ENCODE results near the gene HOXD13.

HOXD13 gene

GRCh38 chr2:176100547-176101140 lies 8.1 kb downstream of the HOXD13 start:
- Histone ChIP-seq H3K9me3 (ENCODE audit: control insufficient read depth in 2 of 2, low read length in 2 of 2) (no peaks in the 10 kb centered on the region), H3K27ac (ENCODE audit: low read depth in 2 of 2, low read length in 2 of 2) (no peak overlapping the region), H3K4me3 (ENCODE audit: low read length in 2 of 2) (no peak overlapping the region), H3K36me3 (ENCODE audit: control insufficient read depth in 2 of 2, insufficient read depth in 2 of 2, low read length in 2 of 2) (no peaks in the 10 kb centered on the region), H3K27me3 (ENCODE audit: control insufficient read depth in 2 of 2, insufficient read depth in 2 of 2, low read length in 2 of 2) (peaks cover 81 to 84% of the 10 kb centered on the region in 2 donors), H3K9ac (ENCODE audit: low read depth in 1 of 2, low read length in 2 of 2) (no peak overlapping the region), H3K4me1 (ENCODE audit: control insufficient read depth in 2 of 2, insufficient read depth in 2 of 2, low read length in 2 of 2) (peaks cover 0 to 16% of the 10 kb centered on the region in 2 donors)

DNA sequence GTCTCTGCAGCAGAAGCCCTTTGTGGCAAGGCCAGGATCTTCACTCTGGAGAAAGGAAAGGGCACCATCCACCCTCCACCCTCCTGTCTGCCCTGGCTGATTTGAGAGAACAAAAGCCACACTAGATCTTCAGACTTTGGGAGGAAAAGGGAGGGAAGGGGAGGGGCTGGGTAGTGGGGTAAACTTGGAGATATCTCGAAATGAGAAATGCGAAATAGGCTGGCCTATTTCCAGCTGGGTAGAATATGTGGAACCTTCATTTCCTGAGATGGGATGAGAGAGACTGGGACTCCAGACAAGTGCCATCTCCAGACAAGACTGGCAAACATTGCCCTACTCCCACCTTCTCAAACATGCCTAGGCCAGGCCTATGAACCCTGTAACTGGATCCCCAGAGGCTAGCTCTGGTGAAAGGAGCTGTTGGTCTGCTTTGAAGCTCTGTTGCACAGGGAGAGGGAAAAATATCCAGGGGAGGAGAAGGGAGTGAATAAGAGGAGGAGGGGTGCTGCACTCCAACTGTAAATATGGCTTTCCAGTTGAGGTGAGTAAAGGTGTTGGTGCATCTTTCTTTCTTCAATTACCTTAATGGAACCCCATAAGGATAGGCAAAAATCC lies 8.8 kb downstream of the HOXD13 start:
- H3K27ac ChIP-seq (ENCODE audit: low read depth in 2 of 2, low read length in 2 of 2), result no peak overlapping the region
- H3K4me3 ChIP-seq (ENCODE audit: low read length in 2 of 2), result no peak overlapping the region
- H3K36me3 ChIP-seq (ENCODE audit: control insufficient read depth in 2 of 2, insufficient read depth in 2 of 2, low read length in 2 of 2), result no peaks in the 10 kb centered on the region
- no peaks in the 10 kb centered on the region for H3K9me3 ChIP-seq (ENCODE audit: control insufficient read depth in 2 of 2, low read length in 2 of 2)
- H3K9ac ChIP-seq (ENCODE audit: low read depth in 1 of 2, low read length in 2 of 2), result no peak overlapping the region
- peaks cover 0 to 16% of the 10 kb centered on the region in 2 donors for H3K4me1 ChIP-seq (ENCODE audit: control insufficient read depth in 2 of 2, insufficient read depth in 2 of 2, low read length in 2 of 2)
- peaks cover 83 to 85% of the 10 kb centered on the region in 2 donors for H3K27me3 ChIP-seq (ENCODE audit: control insufficient read depth in 2 of 2, insufficient read depth in 2 of 2, low read length in 2 of 2)

DNA sequence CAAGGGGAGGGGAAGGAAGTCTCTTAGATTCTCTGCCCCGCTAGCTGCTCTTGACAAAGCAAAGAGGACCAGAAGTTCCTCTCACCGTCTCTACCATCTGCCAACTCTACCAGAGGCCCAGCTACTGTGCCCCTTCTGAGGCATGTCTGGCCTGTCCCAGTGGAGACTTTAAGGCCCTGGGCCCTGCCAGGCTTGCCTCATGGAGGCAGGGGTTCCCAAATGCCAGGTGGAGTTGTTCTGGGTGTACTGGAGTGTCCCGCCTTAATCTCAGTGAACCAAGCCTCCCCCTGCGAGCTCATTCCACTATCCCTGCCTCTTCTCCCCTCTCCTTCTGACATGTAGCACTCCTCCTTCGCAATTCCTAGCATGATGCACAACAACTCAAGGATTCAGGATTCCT lies 9.3 kb downstream of the HOXD13 start:
- no peak overlapping the region for H3K4me3 ChIP-seq (ENCODE audit: low read length in 2 of 2)
- H3K9ac ChIP-seq (ENCODE audit: low read depth in 1 of 2, low read length in 2 of 2), result no peak overlapping the region
- H3K36me3 ChIP-seq (ENCODE audit: control insufficient read depth in 2 of 2, insufficient read depth in 2 of 2, low read length in 2 of 2), result no peaks in the 10 kb centered on the region
- H3K4me1 ChIP-seq (ENCODE audit: control insufficient read depth in 2 of 2, insufficient read depth in 2 of 2, low read length in 2 of 2), result peaks cover 0 to 12% of the 10 kb centered on the region in 2 donors
- H3K27me3 ChIP-seq (ENCODE audit: control insufficient read depth in 2 of 2, insufficient read depth in 2 of 2, low read length in 2 of 2), result peaks cover 80 to 81% of the 10 kb centered on the region in 2 donors
- H3K27ac ChIP-seq (ENCODE audit: low read depth in 2 of 2, low read length in 2 of 2), result no peak overlapping the region
- H3K9me3 ChIP-seq (ENCODE audit: control insufficient read depth in 2 of 2, low read length in 2 of 2), result no peaks in the 10 kb centered on the region

DNA sequence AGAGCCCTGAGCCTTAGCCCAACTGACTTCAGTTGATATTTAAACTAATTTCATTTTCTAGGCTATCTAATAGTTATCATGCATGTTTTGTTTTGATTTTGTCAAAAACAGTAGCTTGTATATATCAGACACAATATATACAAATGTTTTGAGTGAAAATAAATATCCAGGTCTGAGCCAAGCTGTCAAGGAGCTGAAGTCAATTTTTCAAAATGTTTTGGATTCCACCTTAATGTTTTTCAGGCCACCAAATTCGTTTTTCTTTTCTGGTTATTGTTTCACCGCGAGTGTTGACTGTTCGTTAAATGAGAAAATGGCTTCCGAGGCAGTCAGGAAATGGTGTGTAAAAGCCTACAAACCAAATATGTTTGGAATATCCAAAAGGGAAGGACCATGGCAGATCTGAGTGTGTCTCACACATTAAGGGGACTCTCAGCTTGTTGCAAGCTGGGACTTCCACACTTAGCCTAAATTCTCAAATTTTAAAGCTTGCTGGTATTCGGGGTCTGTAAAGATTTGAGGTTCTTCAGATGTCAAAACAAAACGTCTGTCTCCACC lies 9.9 kb downstream of the HOXD13 start:
- Histone ChIP-seq H3K4me1 (ENCODE audit: control insufficient read depth in 2 of 2, insufficient read depth in 2 of 2, low read length in 2 of 2) (peaks cover 3 to 6% of the 10 kb centered on the region in 2 donors), H3K9me3 (ENCODE audit: control insufficient read depth in 2 of 2, low read length in 2 of 2) (no peaks in the 10 kb centered on the region), H3K27me3 (ENCODE audit: control insufficient read depth in 2 of 2, insufficient read depth in 2 of 2, low read length in 2 of 2) (peaks cover 79 to 81% of the 10 kb centered on the region in 2 donors), H3K27ac (ENCODE audit: low read depth in 2 of 2, low read length in 2 of 2) (no peak overlapping the region), H3K4me3 (ENCODE audit: low read length in 2 of 2) (no peak overlapping the region), H3K9ac (ENCODE audit: low read depth in 1 of 2, low read length in 2 of 2) (no peak overlapping the region), H3K36me3 (ENCODE audit: control insufficient read depth in 2 of 2, insufficient read depth in 2 of 2, low read length in 2 of 2) (no peaks in the 10 kb centered on the region)

DNA sequence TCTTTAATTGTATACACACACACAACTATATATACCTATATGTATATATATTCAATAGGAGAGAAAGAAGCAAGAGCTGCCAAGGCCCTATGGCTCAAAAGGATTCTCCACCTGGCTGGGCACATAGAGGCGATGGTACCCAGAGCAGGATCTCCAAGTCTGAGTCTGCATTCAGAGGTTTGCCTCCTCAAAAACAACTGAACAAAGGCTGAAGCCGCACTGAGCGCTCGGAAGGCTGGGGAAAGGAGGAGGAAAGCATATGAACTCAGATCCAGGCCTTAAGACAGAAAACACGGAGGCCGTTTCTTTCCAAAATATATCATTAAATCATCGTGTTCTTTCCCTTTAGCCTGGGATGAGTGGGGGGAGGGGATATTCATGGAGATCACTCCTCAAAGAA lies 10.7 kb downstream of the HOXD13 start:
- H3K4me1 ChIP-seq (ENCODE audit: control insufficient read depth in 2 of 2, insufficient read depth in 2 of 2, low read length in 2 of 2), result peaks cover 0 to 3% of the 10 kb centered on the region in 2 donors
- H3K27me3 ChIP-seq (ENCODE audit: control insufficient read depth in 2 of 2, insufficient read depth in 2 of 2, low read length in 2 of 2), result peaks cover 71 to 75% of the 10 kb centered on the region in 2 donors
- H3K4me3 ChIP-seq (ENCODE audit: low read length in 2 of 2), result no peak overlapping the region
- no peaks in the 10 kb centered on the region for H3K9me3 ChIP-seq (ENCODE audit: control insufficient read depth in 2 of 2, low read length in 2 of 2)
- H3K9ac ChIP-seq (ENCODE audit: low read depth in 1 of 2, low read length in 2 of 2), result no peak overlapping the region
- no peaks in the 10 kb centered on the region for H3K36me3 ChIP-seq (ENCODE audit: control insufficient read depth in 2 of 2, insufficient read depth in 2 of 2, low read length in 2 of 2)
- no peak overlapping the region for H3K27ac ChIP-seq (ENCODE audit: low read depth in 2 of 2, low read length in 2 of 2)

GRCh38 chr2:176103742-176104315 lies 11.3 kb downstream of the HOXD13 start:
- Histone ChIP-seq H3K27me3 (ENCODE audit: control insufficient read depth in 2 of 2, insufficient read depth in 2 of 2, low read length in 2 of 2) (peaks cover 68 to 73% of the 10 kb centered on the region in 2 donors), H3K4me1 (ENCODE audit: control insufficient read depth in 2 of 2, insufficient read depth in 2 of 2, low read length in 2 of 2) (peaks cover 0 to 3% of the 10 kb centered on the region in 2 donors), H3K27ac (ENCODE audit: low read depth in 2 of 2, low read length in 2 of 2) (peak overlapping the region in 1 of 2 donors; percentile 73), H3K9me3 (ENCODE audit: control insufficient read depth in 2 of 2, low read length in 2 of 2) (no peaks in the 10 kb centered on the region), H3K36me3 (ENCODE audit: control insufficient read depth in 2 of 2, insufficient read depth in 2 of 2, low read length in 2 of 2) (no peaks in the 10 kb centered on the region), H3K9ac (ENCODE audit: low read depth in 1 of 2, low read length in 2 of 2) (peak overlapping the region in 1 of 2 donors; percentile 51), H3K4me3 (ENCODE audit: low read length in 2 of 2) (peak overlapping the region; percentile 41 to 45)

GRCh38 chr2:176104316-176105077 lies 12.0 kb downstream of the HOXD13 start:
- Histone ChIP-seq H3K27me3 (ENCODE audit: control insufficient read depth in 2 of 2, insufficient read depth in 2 of 2, low read length in 2 of 2) (peaks cover 68 to 73% of the 10 kb centered on the region in 2 donors), H3K9me3 (ENCODE audit: control insufficient read depth in 2 of 2, low read length in 2 of 2) (no peaks in the 10 kb centered on the region), H3K4me3 (ENCODE audit: low read length in 2 of 2) (peak overlapping the region; percentile 41 to 45), H3K4me1 (ENCODE audit: control insufficient read depth in 2 of 2, insufficient read depth in 2 of 2, low read length in 2 of 2) (peaks cover 0 to 3% of the 10 kb centered on the region in 2 donors), H3K9ac (ENCODE audit: low read depth in 1 of 2, low read length in 2 of 2) (peak overlapping the region in 1 of 2 donors; percentile 51), H3K36me3 (ENCODE audit: control insufficient read depth in 2 of 2, insufficient read depth in 2 of 2, low read length in 2 of 2) (no peaks in the 10 kb centered on the region), H3K27ac (ENCODE audit: low read depth in 2 of 2, low read length in 2 of 2) (peak overlapping the region; percentile 43 to 73)

- H3K9ac ChIP-seq (ENCODE audit: low read depth in 1 of 2, low read length in 2 of 2), result peak overlapping the region in 1 of 2 donors; percentile 51
- peak overlapping the region; percentile 41 to 45 for H3K4me3 ChIP-seq (ENCODE audit: low read length in 2 of 2)
- H3K4me1 ChIP-seq (ENCODE audit: control insufficient read depth in 2 of 2, insufficient read depth in 2 of 2, low read length in 2 of 2), result peaks cover 0 to 3% of the 10 kb centered on the region in 2 donors
Measured at GRCh38 chr2:176105078-176105729, 12.7 kb downstream of the HOXD13 start.

DNA sequence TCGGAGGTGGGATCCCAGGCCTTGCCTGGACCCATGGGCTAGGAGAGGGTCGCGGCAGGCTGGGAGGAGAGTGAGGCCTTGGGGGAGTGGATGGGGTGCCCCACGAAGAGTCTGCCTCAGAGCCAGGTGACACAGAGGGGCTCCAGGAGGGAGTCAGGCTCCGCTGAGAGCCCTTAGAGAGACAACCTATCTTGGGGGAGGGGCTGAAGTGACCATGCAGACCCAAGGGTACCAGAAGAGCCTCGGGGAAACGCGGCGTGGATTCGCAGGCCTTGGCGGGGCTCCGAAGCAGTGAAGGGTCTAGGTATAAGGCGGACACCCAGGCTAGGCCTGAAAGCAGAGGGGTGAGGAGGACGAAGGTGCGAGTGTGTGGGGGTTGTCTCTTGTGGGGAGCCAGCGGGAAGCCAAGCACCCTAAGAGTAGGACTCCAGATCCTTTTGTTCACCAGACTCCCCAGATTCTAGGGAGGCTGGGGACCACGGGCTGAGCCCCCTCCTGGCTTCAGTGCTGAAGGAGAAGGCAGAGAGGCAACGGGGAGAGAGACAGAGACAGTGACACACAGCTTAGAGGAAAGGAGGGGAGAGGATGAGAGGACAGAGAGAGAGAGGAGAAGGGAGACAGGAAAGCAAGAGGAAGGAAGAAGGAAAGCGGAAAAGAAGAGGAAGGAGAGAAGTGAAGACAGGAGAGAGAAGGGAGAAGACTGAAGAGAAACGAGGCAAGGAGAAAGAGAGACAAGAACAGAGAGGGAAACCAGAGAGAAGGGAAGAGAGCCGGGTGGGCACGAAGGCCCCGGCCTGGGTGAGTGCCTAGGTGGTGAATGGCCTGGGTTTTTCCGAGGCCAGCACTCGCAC lies 13.4 kb downstream of the HOXD13 start:
- Histone ChIP-seq H3K27ac (ENCODE audit: low read depth in 2 of 2, low read length in 2 of 2) (peak overlapping the region; percentile 38 to 73), H3K4me1 (ENCODE audit: control insufficient read depth in 2 of 2, insufficient read depth in 2 of 2, low read length in 2 of 2) (peaks cover 0 to 3% of the 10 kb centered on the region in 2 donors), H3K9ac (ENCODE audit: low read depth in 1 of 2, low read length in 2 of 2) (peak overlapping the region in 1 of 2 donors; percentile 2), H3K27me3 (ENCODE audit: control insufficient read depth in 2 of 2, insufficient read depth in 2 of 2, low read length in 2 of 2) (peaks cover 72 to 75% of the 10 kb centered on the region in 2 donors), H3K36me3 (ENCODE audit: control insufficient read depth in 2 of 2, insufficient read depth in 2 of 2, low read length in 2 of 2) (no peaks in the 10 kb centered on the region), H3K4me3 (ENCODE audit: low read length in 2 of 2) (peak overlapping the region; percentile 3 to 45), H3K9me3 (ENCODE audit: control insufficient read depth in 2 of 2, low read length in 2 of 2) (no peaks in the 10 kb centered on the region)

More at GRCh38 chr2:176105078-176105729, 12.7 kb downstream of the HOXD13 start:
- no peaks in the 10 kb centered on the region for H3K9me3 ChIP-seq (ENCODE audit: control insufficient read depth in 2 of 2, low read length in 2 of 2)
- peak overlapping the region; percentile 43 to 73 for H3K27ac ChIP-seq (ENCODE audit: low read depth in 2 of 2, low read length in 2 of 2)
- no peaks in the 10 kb centered on the region for H3K36me3 ChIP-seq (ENCODE audit: control insufficient read depth in 2 of 2, insufficient read depth in 2 of 2, low read length in 2 of 2)
- H3K27me3 ChIP-seq (ENCODE audit: control insufficient read depth in 2 of 2, insufficient read depth in 2 of 2, low read length in 2 of 2), result peaks cover 69 to 75% of the 10 kb centered on the region in 2 donors

All from mucosa of rectum (tissue), 2 donors.